A673 (cell line): ENCODE data around the gene CTNNA3.

Experiments
- CTCF ChIP-seq: fragments of 300-800, 200-600 bp; sonication (generic); conservative IDR thresholded peaks from 2 replicates; pipeline ENCODE4 v1.5.1; 2017; ENCODE audit warnings: low read depth, mild to moderate bottlenecking, antibody characterized with exemption, low read length, moderate library complexity, mixed read lengths
- EZH2 ChIP-seq: fragments of 200-600 bp; sonication (generic); IDR thresholded peaks from 2 replicates; pipeline ENCODE4 v1.6.1; 2017; ENCODE audit warnings: borderline replicate concordance, low read depth, mild to moderate bottlenecking, mixed read lengths, antibody characterized with exemption, low read length; ENCODE audit not compliant: poor library complexity, severe bottlenecking

DNA sequence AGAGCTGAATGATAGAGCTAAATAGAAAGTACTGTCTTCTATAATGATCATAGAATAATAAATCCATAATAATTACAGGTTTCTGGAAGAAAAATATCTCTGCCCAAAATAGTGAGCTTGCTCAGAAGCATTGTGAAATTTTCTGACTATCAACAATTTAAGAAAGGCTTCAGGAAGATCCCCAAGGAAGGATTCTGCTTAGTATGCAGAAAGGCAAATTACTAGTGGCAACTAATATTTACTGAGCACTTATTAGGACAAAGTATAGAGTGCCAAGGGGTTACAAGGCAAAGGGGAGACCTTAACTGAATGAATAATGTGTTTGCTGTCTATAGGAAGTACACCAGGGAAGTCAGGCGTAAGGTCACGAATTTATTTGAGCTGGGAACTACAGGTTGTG, 928.3 kb downstream of the CTNNA3 start:
- TF ChIP-seq CTCF (no peak), EZH2 (no peak)
